Thoracic aorta (tissue), 2 donors: ENCODE data around the gene DUSP22. TPM values are rescaled to one million over a fixed set of nuclear protein-coding genes. Genes with fewer than 3 reads are reported as not detected.

Experiments
- ATAC-seq: fragments of 150-250 bp; one replicate; pipeline ENCODE4 v1.8.0; 2017; ENCODE audit warnings: low read depth; ENCODE audit not compliant: insufficient number of reproducible peaks, low FRiP score
- DNase-seq: peaks from one replicate; pipeline ENCODE4 v3.0.0-alpha.2; 2020; ENCODE audit warnings: low spot score
- H3K27ac ChIP-seq, 2 donors: fragments of 200-600 bp; sonication (generic); 1 replicate in 1 of 2; 2 replicates in 1 of 2; pipeline ENCODE4 v1.5.1; 2016; ENCODE audit warnings: mild to moderate bottlenecking in 2 of 2, moderate library complexity in 2 of 2
- H3K27me3 ChIP-seq: fragments of 200-600 bp; sonication (generic); replicated peaks from 2 replicates; pipeline ENCODE4 v1.6.0; 2016; ENCODE audit warnings: mild to moderate bottlenecking; ENCODE audit not compliant: insufficient read depth
- H3K36me3 ChIP-seq: fragments of 200-600 bp; sonication (generic); one replicate; pipeline ENCODE4 v1.5.1; 2016
- H3K4me1 ChIP-seq, 2 donors: fragments of 200-600 bp; sonication (generic); 1 replicate in 1 of 2; 2 replicates in 1 of 2; pipeline versions ENCODE4 v1.5.1 to v1.6.0; 2016; ENCODE audit warnings: low read depth in 2 of 2, mild to moderate bottlenecking in 1 of 2; ENCODE audit not compliant: control insufficient read depth in 1 of 2
- H3K4me3 ChIP-seq: fragments of 200-600 bp; sonication (generic); 2 replicates; pipeline ENCODE4 v1.5.1; 2016; ENCODE audit warnings: mild to moderate bottlenecking
- H3K9me3 ChIP-seq: fragments of 200-600 bp; sonication (generic); 2 replicates; pipeline ENCODE4 v1.5.1; 2016
- CTCF ChIP-seq: fragments of 200-600 bp; sonication (generic); IDR thresholded peaks from one replicate; pipeline ENCODE4 v1.5.1; 2019; ENCODE audit warnings: antibody characterized with exemption
- total RNA-seq, 2 donors: library from RNA; depleted of rRNA; stranded (reverse); fragments of >200 nt; gene quantifications; one replicate each; pipeline versions ENCODE4 v1.1.0 to v1.2.3, GENCODE V29; 2016

Gene DUSP22
- total RNA-seq, 2 donors from 2014 or later: 49.0 to 74.6 TPM

GRCh38 chr6:308307-308706 is 16.0 kb downstream of the DUSP22 start:
- ATAC-seq (no peak), DNase-seq (no peak)
- Histone ChIP-seq H3K36me3 (no peaks in the 10 kb centered on the region), H3K4me3 (no peak overlapping the region), H3K27me3 (no peaks in the 10 kb centered on the region), H3K4me1 (peaks cover 0 to 3% of the 10 kb centered on the region in 2 donors), H3K9me3 (no peaks in the 10 kb centered on the region), H3K27ac (no peak overlapping the region)
- no peak for TF ChIP-seq CTCF

GRCh38 chr6:308768-309167 is 16.5 kb downstream of the DUSP22 start:
- no peak for DNase-seq

GRCh38 chr6:309947-310346 is 17.7 kb downstream of the DUSP22 start:
- Histone ChIP-seq H3K9me3 (no peaks in the 10 kb centered on the region), H3K27ac (no peak overlapping the region), H3K4me3 (no peak overlapping the region), H3K4me1 (peaks cover 0 to 3% of the 10 kb centered on the region in 2 donors), H3K36me3 (no peaks in the 10 kb centered on the region), H3K27me3 (no peaks in the 10 kb centered on the region)
- DNase-seq (no peak), ATAC-seq (no peak)
- TF ChIP-seq CTCF: no peak

More at GRCh38 chr6:308768-309167, 16.5 kb downstream of the DUSP22 start:
- Histone ChIP-seq H3K9me3 (no peaks in the 10 kb centered on the region), H3K27me3 (no peaks in the 10 kb centered on the region), H3K36me3 (no peaks in the 10 kb centered on the region), H3K4me3 (no peak overlapping the region), H3K4me1 (peaks cover 0 to 3% of the 10 kb centered on the region in 2 donors), H3K27ac (no peak overlapping the region)
- TF ChIP-seq CTCF: no peak
- no peak for ATAC-seq

- ATAC-seq (no peak), DNase-seq (no peak)
- Histone ChIP-seq H3K27me3 (no peaks in the 10 kb centered on the region), H3K9me3 (no peaks in the 10 kb centered on the region), H3K36me3 (no peaks in the 10 kb centered on the region), H3K27ac (no peak overlapping the region), H3K4me3 (no peak overlapping the region), H3K4me1 (peaks cover 2 to 3% of the 10 kb centered on the region in 2 donors)
- no peak for TF ChIP-seq CTCF
Observed at GRCh38 chr6:310671-311070, 18.4 kb downstream of the DUSP22 start.

GRCh38 chr6:311679-312220 is 19.5 kb downstream of the DUSP22 start:
- Histone ChIP-seq H3K27me3 (no peaks in the 10 kb centered on the region), H3K4me3 (no peak overlapping the region), H3K36me3 (no peaks in the 10 kb centered on the region), H3K27ac (no peak overlapping the region), H3K4me1 (peaks cover 3 to 6% of the 10 kb centered on the region in 2 donors), H3K9me3 (no peaks in the 10 kb centered on the region)
- no peak for ATAC-seq
- TF ChIP-seq CTCF: no peak
- no peak for DNase-seq
